ENCODE measurements around the gene FBXW11. TPM values are rescaled to one million over a fixed set of nuclear protein-coding genes. Genes with fewer than 3 reads are reported as not detected.
"Not testable (repeated sequence)": the region's sequence is repeated elsewhere in the genome, so short reads cannot be mapped to it uniquely, and the experiment has no call there.

Gene FBXW11
- total RNA-seq, 3 donors from 2014 or later = 60.3 to 81.5 (median 64.0) TPM

DNA sequence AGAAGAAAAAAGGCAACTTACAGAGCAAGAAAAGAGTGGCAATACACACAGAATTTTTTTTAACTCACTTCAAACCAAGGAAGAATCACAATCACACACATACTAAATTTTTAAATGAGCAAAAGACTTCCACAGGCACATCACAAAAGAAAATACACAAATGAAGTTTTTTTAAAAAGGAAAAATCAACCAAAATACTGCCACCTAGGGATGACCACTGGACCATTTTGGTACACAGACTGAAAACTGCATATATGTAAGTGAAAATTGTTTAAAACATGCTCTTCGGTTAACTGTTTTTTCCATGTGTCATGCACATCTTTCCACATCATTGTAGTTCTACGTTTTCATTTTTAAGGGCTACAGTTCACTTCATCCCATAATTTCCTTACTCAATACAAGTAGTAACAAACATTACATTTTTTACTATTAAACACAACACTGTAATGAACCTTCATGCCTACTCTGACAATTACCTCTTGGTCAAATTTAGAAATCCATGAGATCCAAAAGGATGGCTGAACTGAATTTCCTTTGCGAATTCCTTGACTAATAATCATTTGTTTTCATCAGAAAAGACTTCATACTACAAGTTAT, 79.0 kb downstream of the FBXW11 start:
- no peaks in the 10 kb centered on the region for H3K4me1 ChIP-seq
- no peak for DNase-seq (ENCODE audit: low spot score in 2 of 2)
- intact Hi-C loops (cut with DNase I; ENCODE audit: low total_unique reads) = no loop called here
- TF ChIP-seq, protein P1, sequence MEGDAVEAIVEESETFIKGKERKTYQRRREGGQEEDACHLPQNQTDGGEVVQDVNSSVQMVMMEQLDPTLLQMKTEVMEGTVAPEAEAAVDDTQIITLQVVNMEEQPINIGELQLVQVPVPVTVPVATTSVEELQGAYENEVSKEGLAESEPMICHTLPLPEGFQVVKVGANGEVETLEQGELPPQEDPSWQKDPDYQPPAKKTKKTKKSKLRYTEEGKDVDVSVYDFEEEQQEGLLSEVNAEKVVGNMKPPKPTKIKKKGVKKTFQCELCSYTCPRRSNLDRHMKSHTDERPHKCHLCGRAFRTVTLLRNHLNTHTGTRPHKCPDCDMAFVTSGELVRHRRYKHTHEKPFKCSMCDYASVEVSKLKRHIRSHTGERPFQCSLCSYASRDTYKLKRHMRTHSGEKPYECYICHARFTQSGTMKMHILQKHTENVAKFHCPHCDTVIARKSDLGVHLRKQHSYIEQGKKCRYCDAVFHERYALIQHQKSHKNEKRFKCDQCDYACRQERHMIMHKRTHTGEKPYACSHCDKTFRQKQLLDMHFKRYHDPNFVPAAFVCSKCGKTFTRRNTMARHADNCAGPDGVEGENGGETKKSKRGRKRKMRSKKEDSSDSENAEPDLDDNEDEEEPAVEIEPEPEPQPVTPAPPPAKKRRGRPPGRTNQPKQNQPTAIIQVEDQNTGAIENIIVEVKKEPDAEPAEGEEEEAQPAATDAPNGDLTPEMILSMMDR (IDR thresholded peaks at IDR 0.05) = no peak
- TF ChIP-seq POLR2A (IDR thresholded peaks at IDR 0.05) (no peak), POLR2AphosphoS5 (IDR thresholded peaks at IDR 0.05) (no peak)
- H3K27ac ChIP-seq = no peak overlapping the region
- no peak overlapping the region for H3K4me3 ChIP-seq
- H3K27me3 ChIP-seq = no peaks in the 10 kb centered on the region
- no peaks in the 10 kb centered on the region for H3K36me3 ChIP-seq
- H3K9me3 ChIP-seq = peaks cover 0 to 14% of the 10 kb centered on the region in 2 donors

GRCh38 chr5:171926311-171926710, 80.1 kb downstream of the FBXW11 start:
- Histone ChIP-seq H3K27ac (no peak overlapping the region), H3K9me3 (peaks cover 0 to 14% of the 10 kb centered on the region in 2 donors), H3K36me3 (no peaks in the 10 kb centered on the region), H3K27me3 (no peaks in the 10 kb centered on the region), H3K4me3 (no peak overlapping the region), H3K4me1 (no peaks in the 10 kb centered on the region)
- intact Hi-C loops (cut with DNase I; ENCODE audit: low total_unique reads) = no loop called here
- TF ChIP-seq, protein P1 (IDR thresholded peaks at IDR 0.05) = no peak
- TF ChIP-seq POLR2AphosphoS5 (IDR thresholded peaks at IDR 0.05) (no peak), POLR2A (IDR thresholded peaks at IDR 0.05) (no peak)
- DNase-seq (ENCODE audit: low spot score in 2 of 2) = no peak

- Histone ChIP-seq H3K27me3 (no peaks in the 10 kb centered on the region), H3K9me3 (peaks cover 0 to 9% of the 10 kb centered on the region in 2 donors), H3K4me1 (no peaks in the 10 kb centered on the region), H3K27ac (peak overlapping the region; percentile 43 to 64), H3K36me3 (no peaks in the 10 kb centered on the region), H3K4me3 (peak overlapping the region in 2 of 3 donors; percentile 5 to 29)
- intact Hi-C loops (cut with DNase I; ENCODE audit: low total_unique reads) = no loop called here
- peak in 1 of 2 donors; percentile 72 for DNase-seq (ENCODE audit: low spot score in 2 of 2)
- TF ChIP-seq, protein P1 (IDR thresholded peaks at IDR 0.05) = no peak
- TF ChIP-seq POLR2A (IDR thresholded peaks at IDR 0.05) (no peak), POLR2AphosphoS5 (IDR thresholded peaks at IDR 0.05) (no peak)
Measured at GRCh38 chr5:171924493-171925122, 81.8 kb downstream of the FBXW11 start.

DNA sequence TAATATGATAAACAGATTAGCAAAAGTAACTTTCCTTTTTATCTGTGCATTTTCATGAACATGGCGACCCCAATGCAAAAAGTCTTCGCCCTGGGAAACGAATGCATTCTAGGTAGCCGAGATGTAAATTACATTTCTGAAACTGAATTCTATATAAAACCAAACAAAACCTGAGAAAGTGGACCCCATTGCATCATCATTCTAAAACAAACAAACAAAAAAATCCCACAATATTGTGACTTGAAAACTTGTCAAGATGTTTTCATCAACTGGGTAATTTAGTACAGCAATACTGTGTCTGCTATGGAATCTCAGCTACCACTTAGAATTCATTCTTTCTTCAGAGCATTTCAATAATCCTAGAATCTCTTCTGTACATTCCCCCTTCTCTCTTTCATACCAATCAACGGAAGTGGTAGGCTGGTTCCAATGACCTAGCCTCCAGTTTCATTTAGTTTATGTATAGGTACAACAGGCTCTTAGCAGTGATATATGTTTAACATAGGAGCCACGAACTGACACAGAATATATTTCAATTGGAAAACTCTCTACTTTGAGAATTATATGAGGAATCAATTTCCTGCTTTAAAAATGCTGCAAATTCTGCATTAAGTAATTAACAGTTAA, 85.6 kb downstream of the FBXW11 start:
- Histone ChIP-seq H3K27me3 (no peaks in the 10 kb centered on the region), H3K27ac (no peak overlapping the region), H3K9me3 (peaks cover 0 to 9% of the 10 kb centered on the region in 2 donors), H3K4me1 (no peaks in the 10 kb centered on the region), H3K4me3 (no peak overlapping the region), H3K36me3 (no peaks in the 10 kb centered on the region)
- no peak for DNase-seq (ENCODE audit: low spot score in 2 of 2)
- TF ChIP-seq, protein P1 (IDR thresholded peaks at IDR 0.05) = no peak
- intact Hi-C loops (cut with DNase I; ENCODE audit: low total_unique reads) = no loop called here

DNA sequence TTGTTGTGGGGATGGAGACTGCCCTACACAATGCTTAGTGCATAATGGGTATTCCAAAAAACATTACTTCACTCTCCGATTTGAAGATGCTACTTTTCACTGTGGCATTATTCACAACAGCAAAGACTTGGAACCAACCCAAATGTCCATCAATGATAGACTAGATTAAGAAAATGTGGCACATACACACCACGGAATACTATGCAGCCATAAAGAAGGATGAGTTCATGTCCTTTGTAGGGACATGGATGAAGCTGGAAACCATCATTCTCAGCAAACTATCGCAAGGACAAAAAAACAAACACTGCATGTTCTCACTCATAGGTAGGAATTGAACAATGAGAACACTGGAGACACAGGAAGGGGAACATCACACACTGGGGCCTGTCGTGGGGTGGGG, 90.7 kb downstream of the FBXW11 start:
- H3K27ac ChIP-seq; H3K27me3 ChIP-seq; H3K36me3 ChIP-seq; H3K9me3 ChIP-seq; intact Hi-C loops (cut with DNase I; ENCODE audit: low total_unique reads); H3K4me3 ChIP-seq; DNase-seq (ENCODE audit: low spot score in 2 of 2); H3K4me1 ChIP-seq: not testable (repeated sequence)
